HEK293T (cell line): ENCODE data around the gene TMEM39B.
A peak's percentile ranks its signal among the peaks of the same experiment; 100 is the strongest.

ENCODE experiments used
- CTCF ChIA-PET: fragments of 350-600 bp; formaldehyde crosslinking; extraction: SDS; loops from one replicate; lab custom pipeline; 2021; ENCODE audit warnings: antibody characterized with exemption, inconsistent platforms; lab: Yijun Ruan, JAX
- POLR2A ChIA-PET: fragments of 350-600 bp; formaldehyde crosslinking; extraction: SDS; loops from one replicate; lab custom pipeline; 2020; ENCODE audit warnings: antibody characterized with exemption, inconsistent platforms; lab: Yijun Ruan, JAX
- DNase-seq: peaks from one replicate; pipeline ENCODE4 v3.0.0; 2012; ENCODE audit warnings: mixed read lengths; ENCODE audit errors: extremely low spot score
- ARNT ChIP-seq: fragments of 450-650 bp; IDR thresholded peaks from 2 replicates; pipeline ENCODE4 v1.6.1; 2017; ENCODE audit warnings: mild to moderate bottlenecking
- BHLHE40 ChIP-seq: fragments of 450-650 bp; IDR thresholded peaks from 2 replicates; pipeline ENCODE4 v1.6.1; 2016; ENCODE audit warnings: mild to moderate bottlenecking, moderate library complexity, borderline replicate concordance
- CTBP1 ChIP-seq: fragments of 450-650 bp; IDR thresholded peaks from 2 replicates; pipeline ENCODE4 v1.6.1; 2016; ENCODE audit warnings: borderline replicate concordance
- ELF4 ChIP-seq: fragments of 450-650 bp; IDR thresholded peaks from 2 replicates; pipeline ENCODE4 v1.6.1; 2017; ENCODE audit warnings: antibody characterized with exemption
- FOXA1 ChIP-seq: fragments of 450-650 bp; IDR thresholded peaks from 2 replicates; pipeline ENCODE4 v1.6.1; 2016; ENCODE audit warnings: mild to moderate bottlenecking
- FOXK2 ChIP-seq: fragments of 450-650 bp; IDR thresholded peaks from 2 replicates; pipeline ENCODE4 v1.6.1; 2016; ENCODE audit warnings: mild to moderate bottlenecking
- FOXM1 ChIP-seq: fragments of 450-650 bp; IDR thresholded peaks from 2 replicates; pipeline ENCODE4 v1.6.1; 2017; ENCODE audit warnings: mild to moderate bottlenecking, borderline replicate concordance
- HDGF ChIP-seq: fragments of 450-650 bp; IDR thresholded peaks from 2 replicates; pipeline ENCODE4 v1.6.1; 2017; ENCODE audit warnings: antibody characterized with exemption, borderline replicate concordance
- L3MBTL2 ChIP-seq: fragments of 450-650 bp; conservative IDR thresholded peaks from 2 replicates; pipeline ENCODE4 v1.6.1; 2016; ENCODE audit warnings: mild to moderate bottlenecking
- LEF1 ChIP-seq: fragments of 450-650 bp; IDR thresholded peaks from 2 replicates; pipeline ENCODE4 v1.6.1; 2017; ENCODE audit warnings: mild to moderate bottlenecking, borderline replicate concordance
- NFRKB ChIP-seq: fragments of 450-650 bp; IDR thresholded peaks from 2 replicates; pipeline ENCODE4 v1.6.1; 2016; ENCODE audit warnings: mild to moderate bottlenecking, moderate library complexity
- SP1 ChIP-seq: fragments of 450-650 bp; IDR thresholded peaks from 2 replicates; pipeline ENCODE4 v1.6.1; 2017
- SUZ12 ChIP-seq: fragments of 450-650 bp; IDR thresholded peaks from 2 replicates; pipeline ENCODE4 v1.6.1; 2016; ENCODE audit warnings: mild to moderate bottlenecking
- TARDBP ChIP-seq: fragments of 450-650 bp; IDR thresholded peaks from 2 replicates; pipeline ENCODE4 v1.6.1; 2016
- ZNF384 ChIP-seq: fragments of 450-650 bp; IDR thresholded peaks from 2 replicates; pipeline ENCODE4 v1.6.1; 2016
- TF ChIP-seq, protein P1 (sequence below): fragments of 450-650 bp; IDR thresholded peaks from 2 replicates; pipeline ENCODE4 v1.6.1; 2016

The TMEM39B gene

GRCh38 chr1:32091591-32091990 is 18.9 kb downstream of the TMEM39B start:
- TF ChIP-seq SUZ12 (no peak), LEF1 (no peak), ZNF384 (no peak), FOXA1 (no peak), SP1 (no peak), CTBP1 (no peak), FOXK2 (no peak), BHLHE40 (no peak), NFRKB (no peak), HDGF (no peak)
- TF ChIP-seq, protein P1, sequence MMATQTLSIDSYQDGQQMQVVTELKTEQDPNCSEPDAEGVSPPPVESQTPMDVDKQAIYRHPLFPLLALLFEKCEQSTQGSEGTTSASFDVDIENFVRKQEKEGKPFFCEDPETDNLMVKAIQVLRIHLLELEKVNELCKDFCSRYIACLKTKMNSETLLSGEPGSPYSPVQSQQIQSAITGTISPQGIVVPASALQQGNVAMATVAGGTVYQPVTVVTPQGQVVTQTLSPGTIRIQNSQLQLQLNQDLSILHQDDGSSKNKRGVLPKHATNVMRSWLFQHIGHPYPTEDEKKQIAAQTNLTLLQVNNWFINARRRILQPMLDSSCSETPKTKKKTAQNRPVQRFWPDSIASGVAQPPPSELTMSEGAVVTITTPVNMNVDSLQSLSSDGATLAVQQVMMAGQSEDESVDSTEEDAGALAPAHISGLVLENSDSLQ: no peak
- ChIA-PET POLR2A (interaction anchor here (1.1 kb wide), 1 partner anchor 19 kb away, joined by 3 read pairs; the partner anchor contains the start of gene TMEM39B), CTCF (interaction anchor here (0.5 kb wide), 1 partner anchor 19 kb away, joined by 5 read pairs; no protein-coding TSS in a partner anchor)
- no peak for DNase-seq

DNA sequence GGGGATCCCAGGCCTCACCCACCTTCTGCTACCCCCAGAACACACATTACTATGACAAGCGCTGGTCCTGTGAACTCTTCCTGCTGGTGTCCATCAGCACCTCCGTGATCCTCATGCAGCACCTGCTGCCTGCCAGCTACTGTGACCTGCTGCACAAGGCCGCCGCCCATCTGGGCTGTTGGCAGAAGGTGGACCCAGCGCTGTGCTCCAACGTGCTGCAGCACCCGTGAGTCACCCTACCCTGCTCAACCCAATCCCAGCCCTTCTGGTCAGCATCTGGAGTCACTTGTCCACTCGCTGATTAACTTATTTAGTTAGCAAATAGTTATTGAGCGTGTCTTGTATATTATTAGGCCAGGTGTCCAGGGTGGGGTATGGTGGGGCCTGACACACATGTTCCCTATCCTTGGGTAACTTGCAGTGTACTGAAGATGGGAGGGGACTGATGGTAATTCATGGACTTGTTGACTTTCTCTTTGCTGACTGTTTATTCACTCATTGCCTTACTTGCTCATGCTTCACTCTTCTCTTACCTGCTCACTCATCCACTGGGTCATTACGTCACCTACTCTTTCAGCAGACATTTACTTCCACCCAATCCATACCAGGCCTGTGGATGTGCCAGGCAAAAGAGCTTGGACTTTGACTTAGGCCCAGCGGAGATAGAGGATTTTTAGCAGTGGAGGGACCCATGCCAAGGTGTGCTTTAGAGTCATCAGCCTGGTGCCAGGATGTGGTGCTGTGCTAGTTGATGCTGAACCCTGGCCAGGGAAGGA is 22.2 kb downstream of the TMEM39B start:
- DNase-seq: no peak
- ChIA-PET CTCF (no interaction called here), POLR2A (interaction anchor here (1.5 kb wide), 1 partner anchor 22 kb away, joined by 3 read pairs; no protein-coding TSS in a partner anchor)
- no peak for TF ChIP-seq LEF1
- no peak for TF ChIP-seq ZNF384
- no peak for TF ChIP-seq L3MBTL2
- no peak for TF ChIP-seq ELF4
- TF ChIP-seq SP1: no peak
- no peak for TF ChIP-seq CTBP1
- TF ChIP-seq FOXA1: no peak
- no peak for TF ChIP-seq FOXK2
- no peak for TF ChIP-seq TARDBP

DNA sequence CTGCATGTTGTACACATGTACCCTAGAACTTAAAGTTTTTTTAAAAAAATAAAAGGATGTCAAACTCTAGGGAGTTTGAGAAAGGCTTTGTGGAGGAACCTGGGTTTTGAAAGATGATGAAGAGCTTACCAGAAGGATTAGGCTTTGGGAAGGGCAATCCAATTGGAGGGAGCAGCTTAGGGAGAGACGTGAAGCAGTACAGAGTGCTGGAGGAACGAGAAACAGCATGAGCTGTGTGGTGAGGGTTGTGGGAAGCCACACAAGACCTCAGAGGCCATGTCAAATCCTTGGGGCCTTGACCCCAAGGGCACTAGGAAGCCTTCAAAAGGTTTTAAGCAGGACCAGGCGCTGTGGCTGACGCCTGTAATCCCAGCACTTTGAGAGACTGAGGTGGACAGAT is 26.7 kb downstream of the TMEM39B start:
- POLR2A ChIA-PET: interaction anchor here (0.7 kb wide), 2 partner anchors 26 to 80 kb away, joined by 3 to 4 read pairs; partner anchors contain the start of gene TXLNA

DNA sequence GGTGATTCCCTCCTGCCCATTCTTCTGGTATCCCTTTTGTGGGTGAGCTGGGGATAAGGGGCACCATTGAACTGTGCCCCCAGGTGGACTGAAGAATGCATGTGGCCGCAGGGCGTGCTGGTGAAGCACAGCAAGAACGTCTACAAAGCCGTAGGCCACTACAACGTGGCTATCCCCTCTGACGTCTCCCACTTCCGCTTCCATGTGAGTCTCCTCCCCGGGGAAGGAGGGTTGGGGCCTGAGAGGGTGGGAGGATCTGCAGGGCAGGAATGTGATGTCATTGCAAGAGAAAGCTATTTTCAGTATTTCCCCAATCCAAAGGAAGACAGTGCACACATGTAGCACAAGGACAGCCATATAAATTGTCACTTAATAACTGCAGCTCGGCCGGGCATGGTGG is 27.6 kb downstream of the TMEM39B start:
- ChIA-PET POLR2A (no interaction called here), CTCF (no interaction called here)
- DNase-seq: no peak
- TF ChIP-seq LEF1 (no peak), ARNT (no peak), NFRKB (no peak), ELF4 (no peak), L3MBTL2 (no peak)

More for the DNA sequence above, 26.7 kb downstream of the TMEM39B start:
- TF ChIP-seq ARNT: no peak
- no peak for TF ChIP-seq TARDBP
- TF ChIP-seq FOXK2: no peak
- DNase-seq: no peak
- CTCF ChIA-PET: no interaction called here

DNA sequence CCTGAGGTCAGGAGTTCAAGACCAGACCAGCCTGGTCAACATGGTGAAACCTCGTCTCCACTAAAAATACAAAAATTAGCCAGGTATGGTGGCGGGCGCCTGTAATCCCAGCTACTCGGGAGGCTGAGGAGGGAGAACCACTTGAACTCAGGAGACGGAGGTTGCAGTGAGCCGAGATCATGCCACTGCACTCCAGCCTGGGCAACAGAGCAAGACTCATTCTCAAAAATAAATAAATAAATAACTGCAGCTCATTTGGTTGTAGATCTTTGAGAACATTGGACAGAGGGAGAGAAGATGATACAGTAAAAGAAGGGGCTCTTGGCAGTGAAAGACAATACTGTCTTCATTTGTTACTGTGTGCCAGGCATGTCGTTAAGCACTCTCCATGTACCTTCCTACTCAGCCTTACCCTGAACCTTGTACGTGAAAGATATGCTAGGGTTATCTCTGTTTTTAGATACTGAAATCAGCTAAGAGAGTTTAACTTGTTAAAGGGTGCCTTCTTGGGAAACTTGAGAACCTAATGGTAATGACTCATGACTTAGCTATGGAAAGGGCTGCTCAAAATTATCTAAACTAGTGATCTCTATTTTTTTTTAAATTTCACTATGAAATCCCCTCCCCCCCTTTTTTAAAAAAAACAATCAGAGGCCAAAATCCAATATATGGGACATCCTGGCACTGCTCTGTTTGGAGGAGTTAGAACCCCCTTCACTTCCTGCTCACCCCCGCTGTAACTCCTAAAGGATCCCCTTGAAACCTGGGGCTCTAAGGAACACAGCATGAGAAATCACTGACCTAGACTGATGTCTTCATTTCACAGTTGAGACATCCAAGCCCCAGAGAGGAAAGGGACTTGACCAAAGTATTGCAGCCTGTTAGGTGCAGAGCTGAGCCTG is 28.3 kb downstream of the TMEM39B start:
- DNase-seq: peak; percentile 6
- ChIA-PET CTCF (no interaction called here), POLR2A (interaction anchor here (1.2 kb wide), 1 partner anchor 79 kb away, joined by 4 read pairs; the partner anchor contains the start of gene TXLNA)
- no peak for TF ChIP-seq TARDBP
- TF ChIP-seq ELF4: no peak
- TF ChIP-seq ZNF384: no peak
- no peak for TF ChIP-seq CTBP1
- TF ChIP-seq SP1: no peak
- TF ChIP-seq BHLHE40: no peak
- TF ChIP-seq FOXK2: no peak
- no peak for TF ChIP-seq ARNT
- TF ChIP-seq SUZ12: no peak
- no peak for TF ChIP-seq NFRKB
- no peak for TF ChIP-seq FOXM1
- no peak for TF ChIP-seq HDGF
- TF ChIP-seq LEF1: no peak

DNA sequence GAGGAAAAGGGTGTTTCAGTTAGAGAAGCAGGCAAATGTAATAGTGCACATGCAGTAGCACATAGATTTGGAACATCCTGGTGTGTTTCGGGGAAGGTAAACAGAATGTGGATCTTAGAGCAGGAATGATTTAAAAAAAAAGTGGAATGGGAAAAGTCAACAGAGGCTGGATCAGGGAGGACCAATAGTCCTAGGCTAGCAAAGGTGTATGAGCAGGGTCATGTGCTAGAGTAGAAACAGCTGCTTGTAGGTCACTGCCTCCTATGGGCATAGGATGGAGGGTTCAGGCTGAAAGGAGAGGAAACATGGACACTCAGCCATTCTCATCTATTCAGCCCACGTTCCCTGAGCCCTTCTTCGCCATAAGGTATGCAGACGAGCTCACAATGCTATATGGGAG is 31.4 kb downstream of the TMEM39B start:
- POLR2A ChIA-PET: no interaction called here

GRCh38 chr1:32105338-32105737 is 32.6 kb downstream of the TMEM39B start:
- ChIA-PET POLR2A (no interaction called here), CTCF (interaction anchor here (1.1 kb wide), 1 partner anchor 141 kb away, joined by 3 read pairs; no protein-coding TSS in a partner anchor)
- TF ChIP-seq SP1 (no peak), ZNF384 (peak; percentile 82)
- no peak for DNase-seq

More for the DNA sequence above, 31.4 kb downstream of the TMEM39B start:
- TF ChIP-seq L3MBTL2 (no peak), HDGF (no peak), ELF4 (no peak), LEF1 (no peak), BHLHE40 (no peak), ZNF384 (no peak), CTBP1 (no peak), SP1 (no peak), SUZ12 (no peak), FOXM1 (no peak)
- DNase-seq: no peak
- CTCF ChIA-PET: no interaction called here
